Mammary epithelial cell (primary cell): ENCODE data around the gene PPM1L.

Experiments
- EZH2 ChIP-seq: IDR thresholded peaks from 2 replicates; pipeline ENCODE4 v1.6.1; 2012; ENCODE audit warnings: low read length, inconsistent platforms, borderline replicate concordance
- TF ChIP-seq, protein P1 (sequence below), 2 donors: IDR thresholded peaks in 1 of 2; conservative IDR thresholded peaks in 1 of 2; 2 replicates each; pipeline ENCODE4 v1.5.1; 2011 to 2012; ENCODE audit warnings: inconsistent platforms in 2 of 2, low read length in 2 of 2, mild to moderate bottlenecking in 2 of 2, control low read depth in 1 of 2, low read depth in 1 of 2; ENCODE audit not compliant: insufficient read depth in 1 of 2; ENCODE audit errors: extremely low read depth in 1 of 2

DNA sequence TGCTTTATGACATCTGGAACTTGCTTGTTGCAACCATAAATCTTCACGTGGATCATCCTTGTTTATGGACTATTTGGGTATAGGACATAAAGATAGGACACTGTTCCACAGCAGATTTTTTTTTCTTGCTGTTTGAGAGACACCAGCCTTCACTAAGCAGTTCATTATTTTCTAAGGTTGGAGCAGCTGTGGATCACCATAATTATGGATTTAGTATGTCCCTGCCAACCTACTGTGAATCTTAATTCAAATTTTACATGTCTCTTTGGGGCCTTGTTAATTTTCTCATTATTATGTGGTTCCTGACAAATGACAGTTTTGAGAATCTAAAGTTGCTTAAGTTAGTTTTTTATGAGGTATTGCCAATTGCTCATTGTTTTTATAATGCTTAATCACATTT lies 188.0 kb downstream of the PPM1L start:
- TF ChIP-seq, protein P1, sequence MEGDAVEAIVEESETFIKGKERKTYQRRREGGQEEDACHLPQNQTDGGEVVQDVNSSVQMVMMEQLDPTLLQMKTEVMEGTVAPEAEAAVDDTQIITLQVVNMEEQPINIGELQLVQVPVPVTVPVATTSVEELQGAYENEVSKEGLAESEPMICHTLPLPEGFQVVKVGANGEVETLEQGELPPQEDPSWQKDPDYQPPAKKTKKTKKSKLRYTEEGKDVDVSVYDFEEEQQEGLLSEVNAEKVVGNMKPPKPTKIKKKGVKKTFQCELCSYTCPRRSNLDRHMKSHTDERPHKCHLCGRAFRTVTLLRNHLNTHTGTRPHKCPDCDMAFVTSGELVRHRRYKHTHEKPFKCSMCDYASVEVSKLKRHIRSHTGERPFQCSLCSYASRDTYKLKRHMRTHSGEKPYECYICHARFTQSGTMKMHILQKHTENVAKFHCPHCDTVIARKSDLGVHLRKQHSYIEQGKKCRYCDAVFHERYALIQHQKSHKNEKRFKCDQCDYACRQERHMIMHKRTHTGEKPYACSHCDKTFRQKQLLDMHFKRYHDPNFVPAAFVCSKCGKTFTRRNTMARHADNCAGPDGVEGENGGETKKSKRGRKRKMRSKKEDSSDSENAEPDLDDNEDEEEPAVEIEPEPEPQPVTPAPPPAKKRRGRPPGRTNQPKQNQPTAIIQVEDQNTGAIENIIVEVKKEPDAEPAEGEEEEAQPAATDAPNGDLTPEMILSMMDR (conservative IDR thresholded peaks at IDR 0.05 in 1 of 2, IDR thresholded peaks at IDR 0.05 in 1 of 2; ENCODE audit: extremely low read depth in 1 of 2, insufficient read depth in 1 of 2, low read depth in 1 of 2, low read length in 2 of 2) = no peak
- no peak for TF ChIP-seq EZH2
